ENCODE measurements around the gene CARHSP1. TPM values are rescaled to one million over a fixed set of nuclear protein-coding genes. Genes with fewer than 3 reads are reported as not detected.
"Not testable (repeated sequence)": the region's sequence is repeated elsewhere in the genome, so short reads cannot be mapped to it uniquely, and the experiment has no call there.

CARHSP1 gene
- total RNA-seq, 1 donor from 2014 or later = 68.8 TPM

- no peak for DNase-seq (ENCODE audit: low spot score)
Measured at GRCh38 chr16:8893426-8893825, 24.6 kb upstream of the CARHSP1 start.

- no peak for DNase-seq (ENCODE audit: low spot score)
Measured at GRCh38 chr16:8892101-8892575, 23.3 kb upstream of the CARHSP1 start.

GRCh38 chr16:8890549-8890921 lies 21.7 kb upstream of the CARHSP1 start:
- DNase-seq (ENCODE audit: low spot score) = no peak

GRCh38 chr16:8889893-8890548 lies 21.2 kb upstream of the CARHSP1 start:
- no peak for DNase-seq (ENCODE audit: low spot score)

GRCh38 chr16:8888951-8889892 lies 20.4 kb upstream of the CARHSP1 start:
- DNase-seq (ENCODE audit: low spot score) = no peak

GRCh38 chr16:8887952-8888560 lies 19.2 kb upstream of the CARHSP1 start:
- DNase-seq (ENCODE audit: low spot score) = no peak

- DNase-seq (ENCODE audit: low spot score) = no peak
Measured at GRCh38 chr16:8887431-8887765, 18.6 kb upstream of the CARHSP1 start.

GRCh38 chr16:8886593-8887430 lies 18.0 kb upstream of the CARHSP1 start:
- DNase-seq (ENCODE audit: low spot score) = no peak

- DNase-seq (ENCODE audit: low spot score) = no peak
Measured at GRCh38 chr16:8885674-8886592, 17.1 kb upstream of the CARHSP1 start.

GRCh38 chr16:8882725-8883377 lies 14.0 kb upstream of the CARHSP1 start:
- DNase-seq (ENCODE audit: low spot score) = no peak

- DNase-seq (ENCODE audit: low spot score) = no peak
Measured at GRCh38 chr16:8882041-8882617, 13.3 kb upstream of the CARHSP1 start, which contains the start of gene LITAFD. Gene LITAFD (plus strand): TSS chr16:8882351. CDS start chr16:8884356, 2,005 bp downstream.

GRCh38 chr16:8880839-8881510 lies 12.2 kb upstream of the CARHSP1 start:
- no peak for DNase-seq (ENCODE audit: low spot score)

GRCh38 chr16:8878523-8878911 lies 9.7 kb upstream of the CARHSP1 start:
- DNase-seq (ENCODE audit: low spot score) = no peak

- no peak for DNase-seq (ENCODE audit: low spot score)
Measured at GRCh38 chr16:8877894-8878522, 9.2 kb upstream of the CARHSP1 start.

GRCh38 chr16:8875317-8875716 lies 6.5 kb upstream of the CARHSP1 start:
- DNase-seq (ENCODE audit: low spot score) = not testable (repeated sequence)

- no peak for DNase-seq (ENCODE audit: low spot score)
Measured at GRCh38 chr16:8874388-8874787, 5.6 kb upstream of the CARHSP1 start.

- not testable (repeated sequence) for DNase-seq (ENCODE audit: low spot score)
Measured at GRCh38 chr16:8873866-8874195, 5.0 kb upstream of the CARHSP1 start.

- DNase-seq (ENCODE audit: low spot score) = no peak
Measured at GRCh38 chr16:8872967-8873865, 4.4 kb upstream of the CARHSP1 start.

Data from mucosa of gallbladder (tissue), 1 donor.